Activated T-cell treated with anti-CD3 and anti-CD28 coated beads, Interleukin-2, amount 50 U/mL, for 4 hours (primary cell): ENCODE measurements around the gene GABRB2. TPM values are rescaled to one million over a fixed set of nuclear protein-coding genes. Genes with fewer than 3 reads are reported as not detected.

ENCODE experiments used
- ATAC-seq, 2 donors: fragments of 200-7000 bp; cut with Tn5 transposase; one replicate each; pipeline ENCODE4 v1.10.0; 2021
- DNase-seq: peaks from one replicate; pipeline ENCODE4 v3.0.0-alpha.2; 2020
- H3K27me3 Mint-ChIP-seq: one replicate; pipeline ENCODE4 v1.8.0; 2021; ENCODE audit warnings: low read depth, mixed read lengths
- H3K36me3 Mint-ChIP-seq: one replicate; pipeline ENCODE4 v1.8.0; 2022; ENCODE audit warnings: mixed read lengths; ENCODE audit not compliant: insufficient read depth
- H3K4me1 Mint-ChIP-seq: one replicate; pipeline ENCODE4 v1.8.0; 2021; ENCODE audit warnings: low read depth, mixed read lengths
- H3K4me3 Mint-ChIP-seq: one replicate; pipeline ENCODE4 v1.8.0; 2021; ENCODE audit warnings: mild to moderate bottlenecking, moderate library complexity, mixed read lengths
- H3K9me3 Mint-ChIP-seq: one replicate; pipeline ENCODE4 v1.8.0; 2021; ENCODE audit warnings: mixed read lengths
- total RNA-seq, 3 donors: library from RNA; stranded (reverse); gene quantifications; one replicate each; pipeline ENCODE4 v1.2.1, GENCODE V29; 2021

GABRB2 gene
- total RNA-seq, 3 donors from 2014 or later, result not detected

DNA sequence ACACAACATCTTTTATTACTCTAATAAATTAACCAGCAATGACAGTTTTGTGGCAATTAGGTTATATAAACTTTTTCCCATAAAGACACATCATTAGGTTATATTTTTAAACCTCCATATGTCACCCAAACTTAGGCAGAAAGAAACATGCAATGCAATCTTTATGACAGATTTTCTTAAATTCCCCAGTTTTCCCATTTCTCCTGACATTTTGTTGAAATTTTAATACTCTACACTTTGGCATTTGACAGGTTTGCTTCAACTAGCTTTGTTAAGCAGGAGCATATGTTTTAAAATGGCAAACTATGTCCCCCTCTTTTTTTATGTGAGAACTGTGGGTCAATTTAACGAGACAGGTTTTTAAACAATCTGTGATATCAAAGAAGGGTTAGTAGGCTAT lies 155.5 kb downstream of the GABRB2 start:
- ATAC-seq (no peak), DNase-seq (no peak)
- Mint-ChIP-seq H3K4me1 (no peaks in the 10 kb centered on the region), H3K4me3 (no peak overlapping the region), H3K9me3 (no peaks in the 10 kb centered on the region), H3K36me3 (no peaks in the 10 kb centered on the region), H3K27me3 (no peaks in the 10 kb centered on the region)

- DNase-seq (no peak), ATAC-seq (no peak)
- Mint-ChIP-seq H3K27me3 (no peaks in the 10 kb centered on the region), H3K4me1 (no peaks in the 10 kb centered on the region), H3K4me3 (no peak overlapping the region), H3K36me3 (no peaks in the 10 kb centered on the region), H3K9me3 (no peaks in the 10 kb centered on the region)
Measured at GRCh38 chr5:161387121-161387520, 159.4 kb downstream of the GABRB2 start.

DNA sequence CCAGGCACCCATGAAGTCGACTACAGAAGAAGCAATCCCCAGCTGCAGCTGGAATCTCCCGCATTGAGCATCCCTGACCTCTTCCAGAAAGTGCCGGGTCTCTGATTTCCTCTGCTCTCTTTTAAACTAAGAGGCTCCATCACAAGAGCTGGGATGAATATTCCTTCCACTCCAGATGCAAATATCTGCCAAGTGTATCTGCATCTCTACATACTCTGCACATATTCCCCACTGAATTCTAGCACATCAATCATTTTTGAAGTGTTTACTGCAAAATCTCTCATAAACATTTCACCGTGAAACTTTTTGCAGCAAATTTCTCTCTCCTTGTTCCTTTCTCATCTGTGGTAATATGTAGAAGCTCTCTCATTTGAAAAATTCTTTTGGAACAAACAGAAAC lies 161.5 kb downstream of the GABRB2 start:
- ATAC-seq, result no peak
- H3K27me3 Mint-ChIP-seq, result no peaks in the 10 kb centered on the region
- H3K4me3 Mint-ChIP-seq, result no peak overlapping the region
- DNase-seq, result no peak
- H3K36me3 Mint-ChIP-seq, result no peaks in the 10 kb centered on the region
- H3K4me1 Mint-ChIP-seq, result no peaks in the 10 kb centered on the region
- H3K9me3 Mint-ChIP-seq, result no peaks in the 10 kb centered on the region

DNA sequence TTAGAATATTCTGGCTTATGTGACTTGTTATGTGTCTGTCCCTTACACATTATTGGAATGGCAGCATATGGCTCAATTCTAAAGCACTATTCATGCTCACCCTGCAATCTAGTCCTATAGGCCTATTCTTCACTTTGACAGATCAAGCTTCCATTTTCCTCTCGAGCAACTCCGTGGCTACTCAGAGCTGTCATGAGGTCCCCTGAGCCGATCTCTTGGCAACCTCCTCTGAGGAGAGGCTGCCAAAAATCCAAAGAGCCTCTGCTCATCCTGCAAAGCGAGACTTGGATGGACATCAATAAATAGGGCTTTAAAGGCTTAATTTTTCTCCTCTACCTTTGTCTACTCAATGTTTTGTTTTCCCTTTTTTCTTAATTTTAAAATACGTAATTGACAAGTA lies 163.8 kb downstream of the GABRB2 start:
- DNase-seq, result no peak
- ATAC-seq, result no peak

DNA sequence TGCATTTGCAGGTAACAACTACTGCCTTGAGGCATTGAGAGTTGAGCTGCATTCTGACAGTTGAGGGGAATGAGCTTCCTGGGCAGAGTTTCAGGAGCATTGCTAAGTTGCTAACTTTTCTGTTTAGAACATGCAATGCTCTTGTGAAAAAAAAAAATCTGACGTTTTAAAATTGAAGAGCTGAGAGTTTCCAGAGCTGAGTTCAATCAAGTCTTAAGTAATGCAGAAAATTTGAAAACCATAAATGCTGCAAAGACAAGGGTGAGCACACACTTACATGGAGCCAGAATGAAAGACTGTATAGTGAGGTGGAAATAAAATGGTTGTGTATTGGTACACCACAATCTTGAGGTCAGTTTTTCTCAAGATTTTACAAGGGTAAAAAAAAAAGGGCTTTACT lies 166.0 kb downstream of the GABRB2 start:
- Mint-ChIP-seq H3K27me3 (no peaks in the 10 kb centered on the region), H3K4me3 (no peak overlapping the region), H3K36me3 (no peaks in the 10 kb centered on the region), H3K9me3 (no peaks in the 10 kb centered on the region), H3K4me1 (no peaks in the 10 kb centered on the region)
- DNase-seq, result no peak
- ATAC-seq, result no peak

More for the DNA sequence above, 163.8 kb downstream of the GABRB2 start:
- H3K4me1 Mint-ChIP-seq, result no peaks in the 10 kb centered on the region
- no peak overlapping the region for H3K4me3 Mint-ChIP-seq
- H3K9me3 Mint-ChIP-seq, result no peaks in the 10 kb centered on the region
- no peaks in the 10 kb centered on the region for H3K36me3 Mint-ChIP-seq
- H3K27me3 Mint-ChIP-seq, result no peaks in the 10 kb centered on the region

DNA sequence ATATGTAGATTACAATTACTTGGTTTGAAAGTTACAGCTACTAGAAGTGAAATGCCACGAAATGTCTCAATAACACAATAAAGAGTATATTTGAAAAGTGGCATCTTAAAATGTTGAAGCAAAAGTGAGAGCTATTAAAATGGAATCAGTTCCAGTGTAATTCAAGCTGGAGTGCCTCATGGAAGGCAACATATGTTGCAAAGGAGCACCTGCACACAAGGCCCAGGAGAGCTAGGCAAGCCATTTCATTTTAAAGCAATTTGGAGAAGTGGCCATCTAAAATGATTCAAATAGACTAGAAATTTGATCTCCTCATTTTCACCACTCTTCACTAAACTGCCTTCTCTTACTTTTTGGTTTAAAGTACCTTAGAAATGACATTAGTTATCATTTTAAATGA lies 167.8 kb downstream of the GABRB2 start:
- Mint-ChIP-seq H3K9me3 (no peaks in the 10 kb centered on the region), H3K4me1 (no peaks in the 10 kb centered on the region), H3K27me3 (no peaks in the 10 kb centered on the region), H3K36me3 (no peaks in the 10 kb centered on the region), H3K4me3 (no peak overlapping the region)
- no peak for ATAC-seq
- DNase-seq, result no peak

DNA sequence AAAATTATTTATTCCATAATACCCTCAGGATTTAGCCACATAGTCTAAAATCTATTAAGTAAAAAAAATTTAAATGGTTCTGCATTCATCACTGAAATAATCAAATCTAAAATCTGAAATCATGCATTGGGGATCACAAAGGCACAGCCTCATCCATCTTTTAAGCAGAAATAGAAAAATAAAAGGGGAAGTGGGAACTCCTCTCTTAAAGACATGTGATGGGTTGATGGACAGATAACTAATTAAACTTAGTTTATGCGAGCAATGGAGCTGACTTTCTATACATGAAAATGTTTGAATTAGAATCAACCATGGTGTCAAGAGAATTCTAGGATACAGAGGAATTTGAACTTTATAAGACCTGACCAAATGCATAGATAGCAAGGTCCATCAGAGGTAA lies 170.5 kb downstream of the GABRB2 start:
- H3K4me3 Mint-ChIP-seq, result no peak overlapping the region
- no peaks in the 10 kb centered on the region for H3K4me1 Mint-ChIP-seq
- no peaks in the 10 kb centered on the region for H3K27me3 Mint-ChIP-seq
- H3K9me3 Mint-ChIP-seq, result no peaks in the 10 kb centered on the region
- H3K36me3 Mint-ChIP-seq, result no peaks in the 10 kb centered on the region
- no peak for DNase-seq
- no peak for ATAC-seq

DNA sequence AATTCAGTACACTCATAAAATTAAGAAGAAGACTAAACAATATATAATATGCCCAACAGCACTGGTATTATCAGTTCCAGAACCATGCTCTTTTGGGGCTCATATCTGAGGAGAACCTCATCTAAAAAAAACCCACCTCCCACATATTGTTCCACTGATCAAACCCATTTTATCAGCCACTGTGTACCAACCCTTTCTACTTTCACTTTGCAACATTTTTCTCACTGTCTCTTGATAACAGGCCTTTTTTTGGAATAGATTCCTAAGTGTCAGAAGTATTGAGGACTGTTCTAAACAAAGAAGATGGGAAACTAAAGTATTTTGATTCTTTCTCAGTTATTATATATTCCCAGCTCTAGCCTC lies 173.2 kb downstream of the GABRB2 start:
- DNase-seq (no peak), ATAC-seq (no peak)
- no peaks in the 10 kb centered on the region for H3K36me3 Mint-ChIP-seq
- no peaks in the 10 kb centered on the region for H3K27me3 Mint-ChIP-seq
- H3K9me3 Mint-ChIP-seq, result no peaks in the 10 kb centered on the region
- no peak overlapping the region for H3K4me3 Mint-ChIP-seq
- no peaks in the 10 kb centered on the region for H3K4me1 Mint-ChIP-seq

DNA sequence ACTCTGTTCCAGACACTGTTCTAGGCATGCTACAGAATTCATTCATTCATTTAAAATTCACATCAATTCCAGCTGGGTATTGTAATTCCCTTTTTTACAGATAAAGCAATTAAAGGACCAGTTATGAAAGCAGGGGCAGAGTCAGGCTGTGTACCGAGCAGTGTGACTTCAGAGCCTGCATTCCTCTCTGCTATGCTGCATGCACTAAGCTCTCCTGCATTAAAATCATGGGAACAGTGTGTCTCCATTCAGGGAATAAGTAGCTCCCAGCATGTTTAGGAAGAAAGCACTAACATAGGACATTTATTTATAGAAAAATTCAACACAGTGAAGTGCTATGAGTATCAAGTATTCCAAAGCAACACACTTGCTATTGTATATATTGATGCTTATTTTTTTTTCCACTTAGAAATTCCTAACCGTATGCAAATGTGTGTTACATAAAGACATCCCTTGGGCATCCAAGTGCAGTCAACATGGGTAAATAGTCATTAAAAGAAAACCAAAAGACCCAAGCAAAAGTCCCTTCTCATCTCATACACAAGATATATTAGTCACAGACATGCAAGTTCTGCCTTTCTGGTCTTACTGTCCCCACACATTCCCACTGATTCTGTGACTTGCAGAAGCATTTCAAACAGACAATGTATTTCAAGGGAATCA lies 173.7 kb downstream of the GABRB2 start:
- Mint-ChIP-seq H3K9me3 (no peaks in the 10 kb centered on the region), H3K36me3 (no peaks in the 10 kb centered on the region), H3K4me1 (no peaks in the 10 kb centered on the region), H3K27me3 (no peaks in the 10 kb centered on the region), H3K4me3 (no peak overlapping the region)
- DNase-seq (no peak), ATAC-seq (no peak)

- H3K4me3 Mint-ChIP-seq, result no peak overlapping the region
- H3K36me3 Mint-ChIP-seq, result no peaks in the 10 kb centered on the region
- H3K9me3 Mint-ChIP-seq, result no peaks in the 10 kb centered on the region
- H3K27me3 Mint-ChIP-seq, result no peaks in the 10 kb centered on the region
- H3K4me1 Mint-ChIP-seq, result no peaks in the 10 kb centered on the region
- DNase-seq (no peak), ATAC-seq (no peak)
Measured at GRCh38 chr5:161369022-161369421, 177.5 kb downstream of the GABRB2 start.

DNA sequence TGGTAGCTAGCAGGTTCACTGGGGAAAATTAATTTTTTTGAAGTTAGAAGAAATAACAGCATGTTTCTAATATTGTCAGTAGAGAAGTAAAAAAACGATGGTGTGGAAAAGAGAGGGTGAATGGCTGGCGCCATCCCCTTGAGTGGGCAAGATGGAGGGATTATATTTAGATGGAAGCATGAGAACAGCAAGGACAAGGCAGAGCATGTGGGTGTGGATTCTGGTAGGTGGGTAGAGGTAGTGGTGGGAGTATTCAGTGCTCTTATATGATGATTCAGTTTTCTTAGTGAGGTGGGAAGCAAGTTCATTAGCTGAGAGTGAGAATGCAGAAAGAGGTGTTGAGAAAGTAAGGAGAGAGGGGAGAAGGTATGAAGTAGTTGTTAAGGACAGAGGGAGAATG lies 188.1 kb downstream of the GABRB2 start:
- Mint-ChIP-seq H3K36me3 (no peaks in the 10 kb centered on the region), H3K9me3 (peaks cover 4% of the 10 kb centered on the region), H3K27me3 (no peaks in the 10 kb centered on the region), H3K4me1 (no peaks in the 10 kb centered on the region), H3K4me3 (no peak overlapping the region)
- ATAC-seq (no peak), DNase-seq (no peak)

GRCh38 chr5:161344234-161344633 lies 202.3 kb downstream of the GABRB2 start:
- Mint-ChIP-seq H3K9me3 (peaks cover 7% of the 10 kb centered on the region), H3K36me3 (no peaks in the 10 kb centered on the region), H3K4me1 (no peaks in the 10 kb centered on the region), H3K27me3 (no peaks in the 10 kb centered on the region), H3K4me3 (no peak overlapping the region)
- DNase-seq, result no peak
- no peak for ATAC-seq

GRCh38 chr5:161342886-161343285 lies 203.6 kb downstream of the GABRB2 start:
- Mint-ChIP-seq H3K27me3 (no peaks in the 10 kb centered on the region), H3K4me3 (no peak overlapping the region), H3K4me1 (no peaks in the 10 kb centered on the region), H3K9me3 (peaks cover 7% of the 10 kb centered on the region), H3K36me3 (no peaks in the 10 kb centered on the region)
- ATAC-seq (no peak), DNase-seq (no peak)

DNA sequence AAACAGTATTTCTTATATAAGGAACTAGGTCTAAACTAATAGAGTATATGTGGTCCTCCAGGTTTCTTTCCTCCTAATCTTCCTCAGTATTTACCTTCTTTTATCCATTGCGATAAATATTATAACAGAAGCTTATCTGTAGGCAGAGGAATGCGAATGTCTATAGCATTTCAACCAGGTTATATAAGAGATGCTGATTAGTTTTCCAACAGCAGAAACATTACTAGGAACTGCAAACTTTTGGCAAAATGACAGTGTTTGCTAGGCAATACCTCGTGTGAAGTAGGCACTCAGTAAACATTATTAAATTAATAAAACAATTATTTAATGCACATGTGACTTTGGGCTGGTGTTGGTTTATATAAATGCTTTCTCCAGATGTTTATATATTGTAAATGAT lies 206.5 kb downstream of the GABRB2 start:
- ATAC-seq, result no peak
- H3K27me3 Mint-ChIP-seq, result no peaks in the 10 kb centered on the region
- H3K4me3 Mint-ChIP-seq, result no peak overlapping the region
- DNase-seq, result no peak
- no peaks in the 10 kb centered on the region for H3K36me3 Mint-ChIP-seq
- H3K4me1 Mint-ChIP-seq, result no peaks in the 10 kb centered on the region
- no peaks in the 10 kb centered on the region for H3K9me3 Mint-ChIP-seq

GRCh38 chr5:161333194-161333880 lies 213.2 kb downstream of the GABRB2 start:
- Mint-ChIP-seq H3K9me3 (peaks cover 8% of the 10 kb centered on the region), H3K4me1 (no peaks in the 10 kb centered on the region), H3K27me3 (no peaks in the 10 kb centered on the region), H3K4me3 (no peak overlapping the region), H3K36me3 (no peaks in the 10 kb centered on the region)
- ATAC-seq, result no peak
- no peak for DNase-seq
